ENCODE data around the gene TBC1D30. TPM values are rescaled to one million over a fixed set of nuclear protein-coding genes. Genes with fewer than 3 reads are reported as not detected.

Gene TBC1D30
- total RNA-seq, 1 donor from 2014 or later, result 4.2 TPM

DNA sequence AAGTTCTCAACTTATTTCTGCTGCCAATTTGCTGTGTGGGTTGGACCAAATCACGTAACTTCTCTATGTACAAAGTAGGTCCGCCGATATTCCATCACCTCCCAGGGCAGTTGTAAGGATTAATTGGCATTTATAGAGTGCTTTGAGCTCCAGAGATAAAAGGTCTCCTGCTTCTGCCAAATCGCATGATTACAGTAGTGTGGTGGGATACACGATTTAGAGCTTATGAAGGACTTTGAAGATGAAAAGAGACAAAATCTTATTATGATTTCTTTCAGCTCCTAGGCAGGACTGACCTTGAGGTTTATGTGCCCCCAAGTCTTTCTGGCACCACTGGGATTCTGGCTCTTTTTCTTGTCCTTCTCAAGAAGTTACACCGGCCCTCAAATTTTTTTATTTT lies 84.7 kb downstream of the TBC1D30 start:
- H3K27me3 ChIP-seq (ENCODE audit: control insufficient read depth, insufficient read depth, low read length), result no peaks in the 10 kb centered on the region
- FAIRE-seq (no peak), DNase-seq (ENCODE audit: low read depth) (no peak)

GRCh38 chr12:64911081-64911480 lies 86.6 kb downstream of the TBC1D30 start:
- FAIRE-seq, result no peak
- no peak for TF ChIP-seq CTCF (IDR thresholded peaks at IDR 0.05; ENCODE audit: insufficient read depth, low read length, severe bottlenecking)
- no peaks in the 10 kb centered on the region for H3K27me3 ChIP-seq (ENCODE audit: control insufficient read depth, insufficient read depth, low read length)

More for the DNA sequence above, 84.7 kb downstream of the TBC1D30 start:
- H3K4me3 ChIP-seq (ENCODE audit: low read depth, low read length), result no peak overlapping the region
- no peaks in the 10 kb centered on the region for H3K36me3 ChIP-seq (ENCODE audit: control insufficient read depth, insufficient read depth, low read length)
- no peak for TF ChIP-seq CTCF (IDR thresholded peaks at IDR 0.05; ENCODE audit: insufficient read depth, low read length, severe bottlenecking)

DNA sequence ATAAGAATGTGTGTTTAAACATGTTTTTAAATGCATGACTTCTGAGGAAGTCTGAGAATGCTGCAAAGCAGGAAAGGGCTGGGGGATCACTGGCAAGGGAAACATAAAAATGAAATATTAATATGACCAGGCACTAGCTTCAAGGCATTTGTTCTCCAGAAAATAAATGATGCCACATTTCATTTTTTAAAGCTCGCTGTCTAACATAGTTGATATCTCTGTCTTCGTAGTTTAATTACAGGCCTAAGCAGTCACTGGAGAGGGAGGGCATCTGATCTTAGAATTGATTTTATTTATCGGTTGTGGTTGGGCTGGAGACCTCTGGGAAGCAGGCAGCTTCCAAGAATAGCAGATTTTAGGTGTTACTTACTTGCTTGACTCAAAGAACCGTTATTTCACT lies 87.5 kb downstream of the TBC1D30 start:
- Histone ChIP-seq H3K36me3 (ENCODE audit: control insufficient read depth, insufficient read depth, low read length) (no peaks in the 10 kb centered on the region), H3K27me3 (ENCODE audit: control insufficient read depth, insufficient read depth, low read length) (no peaks in the 10 kb centered on the region), H3K4me3 (ENCODE audit: low read depth, low read length) (no peak overlapping the region)
- TF ChIP-seq CTCF (IDR thresholded peaks at IDR 0.05; ENCODE audit: insufficient read depth, low read length, severe bottlenecking), result no peak
- FAIRE-seq, result no peak
- no peak for DNase-seq (ENCODE audit: low read depth)

More at GRCh38 chr12:64911081-64911480, 86.6 kb downstream of the TBC1D30 start:
- no peak for DNase-seq (ENCODE audit: low read depth)
- Histone ChIP-seq H3K4me3 (ENCODE audit: low read depth, low read length) (no peak overlapping the region), H3K36me3 (ENCODE audit: control insufficient read depth, insufficient read depth, low read length) (no peaks in the 10 kb centered on the region)

- H3K36me3 ChIP-seq (ENCODE audit: control insufficient read depth, insufficient read depth, low read length), result no peaks in the 10 kb centered on the region
- DNase-seq (ENCODE audit: low read depth) (peak; percentile 21), FAIRE-seq (no peak)
- no peaks in the 10 kb centered on the region for H3K27me3 ChIP-seq (ENCODE audit: control insufficient read depth, insufficient read depth, low read length)
- H3K4me3 ChIP-seq (ENCODE audit: low read depth, low read length), result no peak overlapping the region
- no peak for TF ChIP-seq CTCF (IDR thresholded peaks at IDR 0.05; ENCODE audit: insufficient read depth, low read length, severe bottlenecking)
Measured at GRCh38 chr12:64912516-64913255, 88.2 kb downstream of the TBC1D30 start.

DNA sequence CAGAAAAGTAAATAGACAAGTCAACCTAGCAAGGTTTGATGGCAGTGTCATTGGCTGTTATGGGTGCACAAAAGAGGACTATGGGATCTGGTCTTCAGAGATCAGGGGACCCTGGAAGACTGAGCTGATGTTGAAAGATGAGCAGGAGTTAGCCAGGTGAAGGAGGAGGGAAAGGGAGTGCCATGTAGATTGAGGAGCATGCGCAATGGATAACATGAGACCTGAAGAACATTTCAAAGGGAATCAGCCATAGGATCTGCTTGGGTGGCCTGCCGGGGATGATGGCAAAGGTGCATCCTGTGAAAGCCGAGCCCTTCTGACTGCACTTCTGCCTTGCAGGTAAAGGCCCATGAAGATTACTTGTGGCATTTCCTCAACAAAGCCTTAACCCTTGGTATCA lies 90.8 kb downstream of the TBC1D30 start:
- no peaks in the 10 kb centered on the region for H3K36me3 ChIP-seq (ENCODE audit: control insufficient read depth, insufficient read depth, low read length)
- no peak for TF ChIP-seq CTCF (IDR thresholded peaks at IDR 0.05; ENCODE audit: insufficient read depth, low read length, severe bottlenecking)
- FAIRE-seq (peak; percentile 60), DNase-seq (ENCODE audit: low read depth) (no peak)
- H3K4me3 ChIP-seq (ENCODE audit: low read depth, low read length), result no peak overlapping the region
- no peaks in the 10 kb centered on the region for H3K27me3 ChIP-seq (ENCODE audit: control insufficient read depth, insufficient read depth, low read length)

All from bronchial epithelial cell (primary cell).